ENCODE data around the gene ENTHD1. TPM values are rescaled to one million over a fixed set of nuclear protein-coding genes. Genes with fewer than 3 reads are reported as not detected.
A peak's percentile ranks its signal among the peaks of the same experiment; 100 is the strongest.

The ENTHD1 gene
- total RNA-seq, 2 experiments from 2014 or later = 0.34 TPM

GRCh38 chr22:39763276-39763675, 130.3 kb downstream of the ENTHD1 start:
- no peaks in the 10 kb centered on the region for H3K9me3 Mint-ChIP-seq
- intact Hi-C loops (cut with micrococcal nuclease) = no loop called here
- H3K4me3 Mint-ChIP-seq = no peak overlapping the region
- ChIA-PET CTCF (interaction anchor here (1.9 kb wide), 1 partner anchor 229 kb away, joined by 5 read pairs; no protein-coding TSS in a partner anchor), POLR2A (no interaction called here)
- no peaks in the 10 kb centered on the region for H3K36me3 Mint-ChIP-seq (ENCODE audit: low read depth)
- no peak for TF ChIP-seq CTCF (IDR thresholded peaks at IDR 0.05)
- H3K27me3 Mint-ChIP-seq = peaks cover 2% of the 10 kb centered on the region
- H3K27ac Mint-ChIP-seq = no peak overlapping the region
- DNase-seq (no peak), ATAC-seq (no peak)
- no peaks in the 10 kb centered on the region for H3K4me1 Mint-ChIP-seq (ENCODE audit: low read depth)

GRCh38 chr22:39750759-39751158, 142.8 kb downstream of the ENTHD1 start:
- DNase-seq = no peak
- intact Hi-C loops (cut with micrococcal nuclease) = no loop called here
- Mint-ChIP-seq H3K27ac (no peak overlapping the region), H3K9me3 (no peaks in the 10 kb centered on the region), H3K4me1 (ENCODE audit: low read depth) (peaks cover 18% of the 10 kb centered on the region), H3K36me3 (ENCODE audit: low read depth) (no peaks in the 10 kb centered on the region), H3K27me3 (peaks cover 4% of the 10 kb centered on the region), H3K4me3 (no peak overlapping the region)
- TF ChIP-seq CTCF (IDR thresholded peaks at IDR 0.05) = no peak
- ChIA-PET CTCF (interaction anchor here (1.0 to 1.3 kb wide), 3 partner anchors 14 to 216 kb away, joined by 3 to 4 read pairs (median 3); no protein-coding TSS in a partner anchor), POLR2A (no interaction called here)
- ATAC-seq = no peak

GRCh38 chr22:39748877-39749276, 144.7 kb downstream of the ENTHD1 start:
- intact Hi-C loops (cut with micrococcal nuclease) = no loop called here
- no peak for ATAC-seq
- Mint-ChIP-seq H3K4me3 (no peak overlapping the region), H3K9me3 (no peaks in the 10 kb centered on the region), H3K27ac (no peak overlapping the region), H3K27me3 (peaks cover 2% of the 10 kb centered on the region), H3K4me1 (ENCODE audit: low read depth) (peaks cover 27% of the 10 kb centered on the region), H3K36me3 (ENCODE audit: low read depth) (no peaks in the 10 kb centered on the region)
- ChIA-PET POLR2A (no interaction called here), CTCF (interaction anchor here (0.8 to 1.5 kb wide), 4 partner anchors 9 to 24 kb away, joined by 3 read pairs; no protein-coding TSS in a partner anchor)
- DNase-seq = no peak
- no peak for TF ChIP-seq CTCF (IDR thresholded peaks at IDR 0.05)

GRCh38 chr22:39746600-39747262, 146.8 kb downstream of the ENTHD1 start:
- peaks cover 25% of the 10 kb centered on the region for H3K4me1 Mint-ChIP-seq (ENCODE audit: low read depth)

More at GRCh38 chr22:39746600-39747262, 146.8 kb downstream of the ENTHD1 start:
- Mint-ChIP-seq H3K9me3 (no peaks in the 10 kb centered on the region), H3K27me3 (no peaks in the 10 kb centered on the region), H3K4me3 (no peak overlapping the region), H3K36me3 (ENCODE audit: low read depth) (no peaks in the 10 kb centered on the region), H3K27ac (no peak overlapping the region)
- DNase-seq (peak; percentile 44), ATAC-seq (peak; percentile 71)
- intact Hi-C loops (cut with micrococcal nuclease) = no loop called here
- no peak for TF ChIP-seq CTCF (IDR thresholded peaks at IDR 0.05)
- ChIA-PET CTCF (interaction anchor here (1.4 kb wide), 1 partner anchor 212 kb away, joined by 4 read pairs; no protein-coding TSS in a partner anchor), POLR2A (interaction anchor here (0.6 kb wide), 2 partner anchors 29 to 443 kb away, joined by 3 read pairs; no protein-coding TSS in a partner anchor)
